ENCODE data around the gene EMP1.

The EMP1 gene

GRCh38 chr12:13227191-13227590 lies 30.7 kb downstream of the EMP1 start:
- Histone ChIP-seq H3K4me1 (ENCODE audit: control insufficient read depth, insufficient read depth, low read length, poor library complexity, severe bottlenecking) (peaks cover 31% of the 10 kb centered on the region), H3K27ac (ENCODE audit: low read depth, low read length, severe bottlenecking) (no peak overlapping the region), H3K9me3 (ENCODE audit: control insufficient read depth, low read length) (peaks cover 1% of the 10 kb centered on the region), H3K36me3 (ENCODE audit: control insufficient read depth, insufficient read depth, low read length) (no peaks in the 10 kb centered on the region), H3K4me3 (ENCODE audit: extremely low read depth, insufficient read depth, low read length, poor library complexity, severe bottlenecking) (no peak overlapping the region)
- 93 to 97% methylated on average over 2 to 5 of the region's 7 CpGs for WGBS, 2 experiments (ENCODE audit: insufficient coverage in 2 of 2)

DNA sequence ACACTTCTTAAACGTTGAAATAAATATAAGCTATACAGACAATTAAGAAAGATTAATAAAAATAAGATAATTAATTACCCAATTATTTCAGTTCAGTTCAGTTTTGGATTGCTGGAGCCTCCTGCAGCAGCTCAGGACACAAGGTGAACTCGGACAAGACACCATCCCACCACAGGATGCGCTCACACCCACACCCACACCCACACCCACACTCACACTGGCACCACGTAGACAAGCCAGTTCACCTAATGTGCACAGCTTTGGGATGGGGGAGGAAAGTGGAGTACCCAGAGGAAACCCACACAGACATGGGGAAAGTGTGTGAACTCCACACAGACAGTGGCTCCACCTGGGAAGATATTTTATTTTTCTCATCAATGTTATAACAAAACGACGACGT lies 32.1 kb downstream of the EMP1 start:
- Histone ChIP-seq H3K4me3 (ENCODE audit: extremely low read depth, insufficient read depth, low read length, poor library complexity, severe bottlenecking) (no peak overlapping the region), H3K4me1 (ENCODE audit: control insufficient read depth, insufficient read depth, low read length, poor library complexity, severe bottlenecking) (peaks cover 18% of the 10 kb centered on the region), H3K9me3 (ENCODE audit: control insufficient read depth, low read length) (peaks cover 3% of the 10 kb centered on the region), H3K36me3 (ENCODE audit: control insufficient read depth, insufficient read depth, low read length) (no peaks in the 10 kb centered on the region), H3K27ac (ENCODE audit: low read depth, low read length, severe bottlenecking) (no peak overlapping the region)
- 73 to 95% methylated on average over 2 to 3 of the region's 7 CpGs for WGBS, 2 experiments (ENCODE audit: insufficient coverage in 2 of 2)

DNA sequence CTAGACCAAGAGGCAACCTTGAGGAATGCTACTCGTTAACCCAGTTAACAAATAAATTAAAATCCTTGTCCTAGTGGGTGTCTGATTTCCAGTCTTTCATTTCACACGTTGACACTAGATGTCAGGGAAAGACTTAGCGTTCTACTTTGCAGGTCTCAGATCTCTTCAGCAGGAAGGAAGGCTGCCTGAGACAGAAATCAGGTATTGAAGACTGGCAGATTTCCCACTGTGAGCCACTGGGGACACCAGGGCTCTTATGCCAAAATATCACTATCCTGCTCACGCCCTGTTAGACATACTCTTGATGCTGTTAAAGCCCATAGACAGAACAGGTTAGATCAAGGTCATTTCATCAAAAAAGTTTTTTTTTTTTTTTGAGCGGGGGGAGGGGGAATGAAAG lies 33.0 kb downstream of the EMP1 start:
- Histone ChIP-seq H3K36me3 (ENCODE audit: control insufficient read depth, insufficient read depth, low read length) (no peaks in the 10 kb centered on the region), H3K27ac (ENCODE audit: low read depth, low read length, severe bottlenecking) (no peak overlapping the region), H3K4me3 (ENCODE audit: extremely low read depth, insufficient read depth, low read length, poor library complexity, severe bottlenecking) (no peak overlapping the region), H3K4me1 (ENCODE audit: control insufficient read depth, insufficient read depth, low read length, poor library complexity, severe bottlenecking) (peaks cover 10% of the 10 kb centered on the region), H3K9me3 (ENCODE audit: control insufficient read depth, low read length) (peaks cover 3% of the 10 kb centered on the region)
- WGBS, 2 experiments (ENCODE audit: insufficient coverage in 2 of 2): 67 to 72% methylated on average over 3 of the region's 5 CpGs

GRCh38 chr12:13230500-13230899 lies 34.0 kb downstream of the EMP1 start:
- no CpG with 5 or more reads among the region's 5 CpGs for WGBS, 2 experiments (ENCODE audit: insufficient coverage in 2 of 2)
- peaks cover 3% of the 10 kb centered on the region for H3K9me3 ChIP-seq (ENCODE audit: control insufficient read depth, low read length)
- H3K27ac ChIP-seq (ENCODE audit: low read depth, low read length, severe bottlenecking): no peak overlapping the region
- no peaks in the 10 kb centered on the region for H3K36me3 ChIP-seq (ENCODE audit: control insufficient read depth, insufficient read depth, low read length)
- no peak overlapping the region for H3K4me3 ChIP-seq (ENCODE audit: extremely low read depth, insufficient read depth, low read length, poor library complexity, severe bottlenecking)
- peaks cover 10% of the 10 kb centered on the region for H3K4me1 ChIP-seq (ENCODE audit: control insufficient read depth, insufficient read depth, low read length, poor library complexity, severe bottlenecking)

DNA sequence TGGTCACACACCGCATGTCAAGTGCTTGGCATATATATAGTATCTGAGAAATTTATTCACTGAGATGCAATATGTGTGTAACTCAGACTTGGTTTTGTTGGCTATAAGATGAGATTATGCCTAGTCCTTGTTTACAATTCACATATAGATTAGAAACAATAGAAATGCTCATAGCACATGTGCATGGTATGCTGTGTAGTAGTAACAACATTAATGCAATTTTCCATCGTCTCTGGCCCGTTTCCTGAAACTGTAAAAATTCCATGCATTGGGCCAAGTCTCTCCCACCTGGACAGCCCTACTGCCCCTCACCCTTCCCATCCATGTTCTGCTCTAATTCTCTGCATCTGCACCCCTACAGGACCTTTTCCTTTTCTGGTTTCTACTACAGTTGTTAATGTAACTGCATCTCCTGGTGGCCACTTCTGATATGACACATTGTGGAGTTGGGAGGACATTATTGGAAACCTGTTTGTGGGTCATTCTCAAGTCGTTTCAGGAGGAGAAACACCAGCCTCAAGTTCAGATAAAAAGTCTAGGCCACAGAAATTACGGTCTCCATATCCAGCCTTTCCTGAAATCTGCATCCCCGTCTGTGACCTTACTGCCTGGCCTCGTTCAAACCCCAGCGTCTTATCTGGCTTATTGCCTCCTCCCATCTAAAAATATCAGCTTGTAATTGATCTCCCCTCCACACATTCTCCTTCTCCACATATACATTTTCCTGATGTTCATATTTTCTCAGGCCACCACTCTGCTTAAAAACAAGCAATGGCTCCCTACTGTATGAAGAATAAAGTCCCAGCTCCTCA lies 37.5 kb downstream of the EMP1 start:
- 75 to 79% methylated on average over 5 to 6 of the region's 8 CpGs for WGBS, 2 experiments (ENCODE audit: insufficient coverage in 2 of 2)
- Histone ChIP-seq H3K4me3 (ENCODE audit: extremely low read depth, insufficient read depth, low read length, poor library complexity, severe bottlenecking) (no peak overlapping the region), H3K36me3 (ENCODE audit: control insufficient read depth, insufficient read depth, low read length) (no peaks in the 10 kb centered on the region), H3K4me1 (ENCODE audit: control insufficient read depth, insufficient read depth, low read length, poor library complexity, severe bottlenecking) (no peaks in the 10 kb centered on the region), H3K9me3 (ENCODE audit: control insufficient read depth, low read length) (peaks cover 3% of the 10 kb centered on the region), H3K27ac (ENCODE audit: low read depth, low read length, severe bottlenecking) (no peak overlapping the region)

- 88 to 100% methylated on average over 2 to 3 of the region's 7 CpGs for WGBS, 2 experiments (ENCODE audit: insufficient coverage in 2 of 2)
- H3K9me3 ChIP-seq (ENCODE audit: control insufficient read depth, low read length): no peaks in the 10 kb centered on the region
- no peaks in the 10 kb centered on the region for H3K36me3 ChIP-seq (ENCODE audit: control insufficient read depth, insufficient read depth, low read length)
- no peak overlapping the region for H3K4me3 ChIP-seq (ENCODE audit: extremely low read depth, insufficient read depth, low read length, poor library complexity, severe bottlenecking)
- H3K4me1 ChIP-seq (ENCODE audit: control insufficient read depth, insufficient read depth, low read length, poor library complexity, severe bottlenecking): no peaks in the 10 kb centered on the region
- H3K27ac ChIP-seq (ENCODE audit: low read depth, low read length, severe bottlenecking): no peak overlapping the region
Measured at GRCh38 chr12:13238204-13238603, 41.7 kb downstream of the EMP1 start.

DNA sequence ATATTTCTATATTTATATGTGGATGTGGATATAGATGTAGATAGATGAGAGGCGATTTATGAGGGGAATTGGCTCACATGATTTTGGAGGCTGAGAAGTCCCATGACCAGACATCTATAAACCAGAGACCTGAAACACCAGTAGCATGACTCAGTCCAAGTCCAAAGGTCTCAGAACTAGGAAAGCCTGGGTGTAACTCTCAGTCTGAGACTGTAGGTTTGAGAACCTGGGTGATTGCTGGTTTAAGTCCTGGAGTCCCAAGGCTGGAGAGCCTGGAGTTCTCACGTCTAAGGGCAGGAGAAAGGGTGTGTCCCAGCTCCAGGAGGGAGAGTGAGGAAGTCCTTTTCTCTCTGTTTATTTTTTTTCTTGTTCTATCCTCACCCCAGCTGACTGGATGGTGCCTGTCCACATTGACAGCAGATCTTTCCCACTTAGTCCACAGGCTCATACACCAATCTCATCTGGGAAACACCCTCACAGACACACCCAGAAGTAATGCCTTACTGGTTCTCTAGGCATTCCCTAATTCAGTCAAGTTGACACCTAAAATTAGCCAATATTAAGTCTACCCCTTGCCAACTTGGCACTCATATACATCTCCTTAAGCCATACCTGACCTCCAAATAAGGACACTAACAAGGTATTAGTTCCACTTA lies 45.4 kb downstream of the EMP1 start:
- no CpG with 5 or more reads among the region's 2 CpGs for WGBS, 2 experiments (ENCODE audit: insufficient coverage in 2 of 2)
- no peaks in the 10 kb centered on the region for H3K9me3 ChIP-seq (ENCODE audit: control insufficient read depth, low read length)
- no peak overlapping the region for H3K4me3 ChIP-seq (ENCODE audit: extremely low read depth, insufficient read depth, low read length, poor library complexity, severe bottlenecking)
- H3K36me3 ChIP-seq (ENCODE audit: control insufficient read depth, insufficient read depth, low read length): no peaks in the 10 kb centered on the region
- no peaks in the 10 kb centered on the region for H3K4me1 ChIP-seq (ENCODE audit: control insufficient read depth, insufficient read depth, low read length, poor library complexity, severe bottlenecking)
- no peak overlapping the region for H3K27ac ChIP-seq (ENCODE audit: low read depth, low read length, severe bottlenecking)

DNA sequence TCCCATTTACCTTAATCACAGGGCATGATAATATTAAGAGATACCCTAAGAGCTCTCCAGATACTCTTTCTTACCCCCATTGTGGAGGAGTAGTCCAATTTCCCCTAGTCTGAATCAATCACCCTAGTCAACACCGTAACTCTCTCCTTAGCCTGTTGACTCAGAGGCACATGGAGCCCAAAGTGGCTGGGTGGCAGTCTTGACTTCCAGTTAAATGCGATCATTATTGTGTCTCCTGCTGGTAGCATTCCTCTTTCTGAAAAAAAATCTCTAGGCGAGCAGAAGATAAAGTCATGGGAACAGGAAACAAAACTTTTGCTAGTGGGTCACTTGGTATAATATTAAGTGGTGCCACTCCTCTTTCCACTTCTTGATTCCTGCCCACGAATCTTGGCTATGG lies 46.4 kb downstream of the EMP1 start:
- H3K4me1 ChIP-seq (ENCODE audit: control insufficient read depth, insufficient read depth, low read length, poor library complexity, severe bottlenecking): no peaks in the 10 kb centered on the region
- H3K4me3 ChIP-seq (ENCODE audit: extremely low read depth, insufficient read depth, low read length, poor library complexity, severe bottlenecking): no peak overlapping the region
- no peaks in the 10 kb centered on the region for H3K36me3 ChIP-seq (ENCODE audit: control insufficient read depth, insufficient read depth, low read length)
- 94 to 100% methylated on average over 2 to 3 of the region's 4 CpGs for WGBS, 2 experiments (ENCODE audit: insufficient coverage in 2 of 2)
- H3K9me3 ChIP-seq (ENCODE audit: control insufficient read depth, low read length): no peaks in the 10 kb centered on the region
- no peak overlapping the region for H3K27ac ChIP-seq (ENCODE audit: low read depth, low read length, severe bottlenecking)

DNA sequence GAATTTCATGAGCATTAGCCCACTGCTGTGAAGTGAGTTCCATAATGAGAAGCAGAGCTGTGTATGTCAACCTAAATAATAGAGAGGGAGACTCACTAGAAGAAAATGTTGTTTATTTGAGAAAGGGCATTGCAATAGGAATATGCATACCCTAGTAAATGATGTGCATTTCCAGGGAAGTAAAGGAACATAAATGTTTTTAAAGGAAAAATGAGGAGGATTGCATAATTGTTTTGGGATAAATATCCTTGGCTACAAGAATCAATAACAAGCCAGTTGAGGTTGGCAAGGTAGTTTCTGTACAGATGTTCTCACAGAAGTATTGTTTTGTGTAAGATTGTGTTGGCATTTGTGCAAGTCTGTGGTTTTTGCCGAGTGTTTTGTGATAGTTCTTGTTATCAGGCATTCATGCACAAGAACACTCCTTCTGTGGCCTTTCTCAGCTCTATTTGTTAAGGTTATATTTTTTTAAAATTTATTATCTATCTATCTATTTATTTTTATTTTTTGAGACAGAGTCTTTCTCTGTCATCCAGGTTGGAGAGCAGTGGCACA lies 47.1 kb downstream of the EMP1 start:
- H3K27ac ChIP-seq (ENCODE audit: low read depth, low read length, severe bottlenecking): no peak overlapping the region
- H3K4me1 ChIP-seq (ENCODE audit: control insufficient read depth, insufficient read depth, low read length, poor library complexity, severe bottlenecking): no peaks in the 10 kb centered on the region
- H3K36me3 ChIP-seq (ENCODE audit: control insufficient read depth, insufficient read depth, low read length): no peaks in the 10 kb centered on the region
- H3K4me3 ChIP-seq (ENCODE audit: extremely low read depth, insufficient read depth, low read length, poor library complexity, severe bottlenecking): no peak overlapping the region
- no peaks in the 10 kb centered on the region for H3K9me3 ChIP-seq (ENCODE audit: control insufficient read depth, low read length)
- no CpG with 5 or more reads among the region's 1 CpG for WGBS, 2 experiments (ENCODE audit: insufficient coverage in 2 of 2)

DNA sequence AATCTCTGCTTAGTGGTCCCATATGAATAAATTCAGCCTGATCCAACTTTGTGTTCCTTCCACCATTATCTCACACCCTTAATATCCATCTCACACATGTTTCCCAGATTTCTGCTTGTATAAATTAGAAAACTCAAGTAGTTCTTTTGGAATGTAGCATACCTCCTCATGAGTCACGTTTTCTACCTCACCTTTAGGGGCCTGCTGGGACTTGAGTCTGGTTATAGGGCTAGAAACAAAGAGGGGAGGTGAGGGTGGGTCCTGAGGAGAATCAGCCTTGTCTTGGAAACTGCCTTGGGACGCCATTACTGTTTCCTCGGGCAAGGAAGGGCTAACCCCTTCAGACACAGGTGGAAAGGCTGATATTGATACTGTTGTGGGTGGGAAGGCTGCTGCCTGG lies 51.1 kb downstream of the EMP1 start:
- Histone ChIP-seq H3K27ac (ENCODE audit: low read depth, low read length, severe bottlenecking) (no peak overlapping the region), H3K4me3 (ENCODE audit: extremely low read depth, insufficient read depth, low read length, poor library complexity, severe bottlenecking) (no peak overlapping the region), H3K4me1 (ENCODE audit: control insufficient read depth, insufficient read depth, low read length, poor library complexity, severe bottlenecking) (no peaks in the 10 kb centered on the region), H3K36me3 (ENCODE audit: control insufficient read depth, insufficient read depth, low read length) (no peaks in the 10 kb centered on the region), H3K9me3 (ENCODE audit: control insufficient read depth, low read length) (no peaks in the 10 kb centered on the region)
- WGBS, 2 experiments (ENCODE audit: insufficient coverage in 2 of 2): 100% methylated on average over 2 of the region's 3 CpGs

- H3K36me3 ChIP-seq (ENCODE audit: control insufficient read depth, insufficient read depth, low read length): no peaks in the 10 kb centered on the region
- H3K4me1 ChIP-seq (ENCODE audit: control insufficient read depth, insufficient read depth, low read length, poor library complexity, severe bottlenecking): no peaks in the 10 kb centered on the region
- H3K9me3 ChIP-seq (ENCODE audit: control insufficient read depth, low read length): no peaks in the 10 kb centered on the region
- WGBS, 2 experiments (ENCODE audit: insufficient coverage in 2 of 2): no CpG with 5 or more reads among the region's 1 CpG
- no peak overlapping the region for H3K27ac ChIP-seq (ENCODE audit: low read depth, low read length, severe bottlenecking)
- no peak overlapping the region for H3K4me3 ChIP-seq (ENCODE audit: extremely low read depth, insufficient read depth, low read length, poor library complexity, severe bottlenecking)
Measured at GRCh38 chr12:13248964-13249363, 52.4 kb downstream of the EMP1 start.

All from mesodermal cell (in vitro differentiated cells).